GM23338 (cell line): Measurements from ENCODE around the gene PAPPA2.
A peak's percentile ranks its signal among the peaks of the same experiment; 100 is the strongest.

Experiments
- CREB1 ChIP-seq: fragments of 250-450 bp; sonication (Bioruptor Pico); IDR thresholded peaks from 2 replicates; pipeline ENCODE4 v1.5.0; 2020; ENCODE audit warnings: low read depth, mild to moderate bottlenecking, moderate library complexity
- EZH2 ChIP-seq: fragments of 200-600 bp; sonication (generic); IDR thresholded peaks from one replicate; pipeline ENCODE4 v1.8.0; 2017; ENCODE audit warnings: antibody characterized with exemption, mild to moderate bottlenecking, low read depth; ENCODE audit not compliant: unreplicated experiment
- EZH2phosphoT487 ChIP-seq: fragments of 200-600 bp; sonication (generic); IDR thresholded peaks from one replicate; pipeline ENCODE4 v1.8.1; 2018; ENCODE audit warnings: antibody characterized with exemption; ENCODE audit not compliant: unreplicated experiment
- JUNB ChIP-seq: IDR thresholded peaks from one replicate; pipeline ENCODE4 v1.6.1; 2016; ENCODE audit warnings: antibody characterized with exemption; ENCODE audit not compliant: unreplicated experiment
- NANOG ChIP-seq: IDR thresholded peaks from 2 replicates; pipeline ENCODE4 v1.6.1; 2016; ENCODE audit warnings: antibody characterized with exemption, borderline replicate concordance
- POLR2AphosphoS5 ChIP-seq: IDR thresholded peaks from 2 replicates; pipeline ENCODE4 v1.6.1; 2016; ENCODE audit warnings: antibody characterized with exemption, low read depth
- STAT1 ChIP-seq: IDR thresholded peaks from one replicate; pipeline ENCODE4 v1.6.1; 2016; ENCODE audit warnings: antibody characterized with exemption; ENCODE audit not compliant: unreplicated experiment
- ZNF114 ChIP-seq: fragments of 250-450 bp; sonication (Bioruptor Pico); IDR thresholded peaks from 2 replicates; pipeline ENCODE4 v1.5.0; 2020; ENCODE audit warnings: mild to moderate bottlenecking, moderate library complexity
- ZNF331 ChIP-seq: fragments of 250-450 bp; sonication (Bioruptor Pico); IDR thresholded peaks from 2 replicates; pipeline ENCODE4 v1.5.0; 2020; ENCODE audit warnings: low read depth, mild to moderate bottlenecking, moderate library complexity
- TF ChIP-seq, protein P1 (sequence below), 2 experiments: fragments of 200-600 bp in 1 of 2; sonication (generic) in 1 of 2; conservative IDR thresholded peaks; 2 replicates each; pipeline versions ENCODE4 v1.5.1 to v1.6.1; 2016 to 2017; ENCODE audit warnings: antibody characterized with exemption in 2 of 2, low read depth in 2 of 2, mild to moderate bottlenecking in 2 of 2, moderate library complexity in 1 of 2
- TF ChIP-seq, protein P2 (sequence below): IDR thresholded peaks from one replicate; pipeline ENCODE4 v1.6.1; 2018; ENCODE audit warnings: antibody characterized with exemption; ENCODE audit not compliant: unreplicated experiment

DNA sequence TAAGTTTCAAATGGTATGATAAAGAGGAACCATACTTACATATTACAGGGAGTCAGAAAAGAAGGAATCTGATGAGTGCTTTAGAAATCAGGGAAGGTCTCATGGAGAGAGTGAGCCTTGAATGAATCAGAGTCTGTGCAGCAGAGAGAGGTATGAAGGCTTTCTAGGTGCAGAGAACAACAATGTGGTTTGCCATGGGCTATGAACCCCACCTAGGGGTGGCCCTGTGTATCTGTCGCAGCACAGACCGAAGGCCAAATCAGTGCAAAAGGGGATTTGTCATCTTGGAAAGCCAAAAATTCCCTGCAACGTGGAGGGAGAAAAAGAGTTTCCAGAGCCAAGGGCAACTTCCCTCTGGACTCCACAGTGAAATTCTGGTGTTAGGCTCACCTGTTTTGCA lies 3.5 kb downstream of the PAPPA2 start:
- TF ChIP-seq, protein P1, sequence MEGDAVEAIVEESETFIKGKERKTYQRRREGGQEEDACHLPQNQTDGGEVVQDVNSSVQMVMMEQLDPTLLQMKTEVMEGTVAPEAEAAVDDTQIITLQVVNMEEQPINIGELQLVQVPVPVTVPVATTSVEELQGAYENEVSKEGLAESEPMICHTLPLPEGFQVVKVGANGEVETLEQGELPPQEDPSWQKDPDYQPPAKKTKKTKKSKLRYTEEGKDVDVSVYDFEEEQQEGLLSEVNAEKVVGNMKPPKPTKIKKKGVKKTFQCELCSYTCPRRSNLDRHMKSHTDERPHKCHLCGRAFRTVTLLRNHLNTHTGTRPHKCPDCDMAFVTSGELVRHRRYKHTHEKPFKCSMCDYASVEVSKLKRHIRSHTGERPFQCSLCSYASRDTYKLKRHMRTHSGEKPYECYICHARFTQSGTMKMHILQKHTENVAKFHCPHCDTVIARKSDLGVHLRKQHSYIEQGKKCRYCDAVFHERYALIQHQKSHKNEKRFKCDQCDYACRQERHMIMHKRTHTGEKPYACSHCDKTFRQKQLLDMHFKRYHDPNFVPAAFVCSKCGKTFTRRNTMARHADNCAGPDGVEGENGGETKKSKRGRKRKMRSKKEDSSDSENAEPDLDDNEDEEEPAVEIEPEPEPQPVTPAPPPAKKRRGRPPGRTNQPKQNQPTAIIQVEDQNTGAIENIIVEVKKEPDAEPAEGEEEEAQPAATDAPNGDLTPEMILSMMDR (conservative IDR thresholded peaks at IDR 0.05; ENCODE audit: low read depth in 2 of 2), result peak; percentile 67 to 86
- no peak for TF ChIP-seq STAT1
- TF ChIP-seq, protein P2, sequence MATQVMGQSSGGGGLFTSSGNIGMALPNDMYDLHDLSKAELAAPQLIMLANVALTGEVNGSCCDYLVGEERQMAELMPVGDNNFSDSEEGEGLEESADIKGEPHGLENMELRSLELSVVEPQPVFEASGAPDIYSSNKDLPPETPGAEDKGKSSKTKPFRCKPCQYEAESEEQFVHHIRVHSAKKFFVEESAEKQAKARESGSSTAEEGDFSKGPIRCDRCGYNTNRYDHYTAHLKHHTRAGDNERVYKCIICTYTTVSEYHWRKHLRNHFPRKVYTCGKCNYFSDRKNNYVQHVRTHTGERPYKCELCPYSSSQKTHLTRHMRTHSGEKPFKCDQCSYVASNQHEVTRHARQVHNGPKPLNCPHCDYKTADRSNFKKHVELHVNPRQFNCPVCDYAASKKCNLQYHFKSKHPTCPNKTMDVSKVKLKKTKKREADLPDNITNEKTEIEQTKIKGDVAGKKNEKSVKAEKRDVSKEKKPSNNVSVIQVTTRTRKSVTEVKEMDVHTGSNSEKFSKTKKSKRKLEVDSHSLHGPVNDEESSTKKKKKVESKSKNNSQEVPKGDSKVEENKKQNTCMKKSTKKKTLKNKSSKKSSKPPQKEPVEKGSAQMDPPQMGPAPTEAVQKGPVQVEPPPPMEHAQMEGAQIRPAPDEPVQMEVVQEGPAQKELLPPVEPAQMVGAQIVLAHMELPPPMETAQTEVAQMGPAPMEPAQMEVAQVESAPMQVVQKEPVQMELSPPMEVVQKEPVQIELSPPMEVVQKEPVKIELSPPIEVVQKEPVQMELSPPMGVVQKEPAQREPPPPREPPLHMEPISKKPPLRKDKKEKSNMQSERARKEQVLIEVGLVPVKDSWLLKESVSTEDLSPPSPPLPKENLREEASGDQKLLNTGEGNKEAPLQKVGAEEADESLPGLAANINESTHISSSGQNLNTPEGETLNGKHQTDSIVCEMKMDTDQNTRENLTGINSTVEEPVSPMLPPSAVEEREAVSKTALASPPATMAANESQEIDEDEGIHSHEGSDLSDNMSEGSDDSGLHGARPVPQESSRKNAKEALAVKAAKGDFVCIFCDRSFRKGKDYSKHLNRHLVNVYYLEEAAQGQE, result no peak
- TF ChIP-seq EZH2phosphoT487, result no peak
- no peak for TF ChIP-seq POLR2AphosphoS5
- no peak for TF ChIP-seq CREB1 (CRISPR knock-in tag)
- TF ChIP-seq EZH2, result no peak
- no peak for TF ChIP-seq JUNB
- TF ChIP-seq NANOG, result no peak
- TF ChIP-seq ZNF114 (CRISPR knock-in tag), result no peak
- no peak for TF ChIP-seq ZNF331 (CRISPR knock-in tag)
